OCI-M2 (cell line): ENCODE data around the gene SF3A1.
"Not testable (repeated sequence)": the region's sequence is repeated elsewhere in the genome, so short reads cannot be mapped to it uniquely, and the experiment has no call there.

ENCODE experiments used
- DNase-seq: peaks from one replicate; lab custom pipeline; 2025; ENCODE audit not compliant: unreplicated experiment; lab: John Stamatoyannopoulos, UW

Gene SF3A1

DNA sequence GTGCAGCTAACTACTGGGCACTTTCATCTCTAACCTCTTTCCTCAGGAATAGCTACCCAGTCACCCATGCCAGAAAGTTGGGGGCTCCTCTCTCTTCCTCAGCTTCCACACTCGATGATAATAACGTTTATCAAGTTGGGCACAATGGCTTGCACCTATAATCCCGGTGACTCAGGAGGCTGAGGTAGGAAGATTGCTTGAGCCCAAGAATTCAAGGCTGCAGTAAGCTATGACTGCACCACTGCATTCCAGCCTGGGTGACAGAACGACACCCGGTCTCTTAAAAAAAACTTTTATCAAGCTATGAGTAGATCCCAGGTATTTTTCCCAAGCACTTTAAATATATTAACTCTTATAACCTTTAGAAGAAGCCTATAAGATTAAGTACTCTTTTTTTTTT, 2.0 kb downstream of the SF3A1 start:
- DNase-seq: no peak

DNA sequence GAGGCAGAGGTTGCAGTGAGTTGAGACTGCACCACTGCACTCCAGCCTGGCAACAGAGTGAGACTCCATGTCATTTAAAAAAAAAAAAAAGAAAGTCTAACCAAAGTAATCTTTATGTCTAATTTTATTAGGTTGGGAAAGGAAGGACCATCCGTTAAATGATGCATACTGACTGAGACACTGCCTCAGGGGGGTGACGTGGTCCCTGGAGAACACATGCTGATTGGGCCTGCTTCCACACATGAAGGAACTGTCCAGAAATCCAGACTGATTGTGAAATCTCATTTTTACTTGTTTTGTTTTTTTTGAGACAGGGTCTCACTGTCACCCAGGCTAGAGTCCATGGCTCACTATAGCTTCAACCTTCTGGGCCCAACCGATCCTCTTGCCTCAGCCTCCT, 5.5 kb downstream of the SF3A1 start:
- no peak for DNase-seq

GRCh38 chr22:30348809-30349208, 7.9 kb downstream of the SF3A1 start:
- no peak for DNase-seq

DNA sequence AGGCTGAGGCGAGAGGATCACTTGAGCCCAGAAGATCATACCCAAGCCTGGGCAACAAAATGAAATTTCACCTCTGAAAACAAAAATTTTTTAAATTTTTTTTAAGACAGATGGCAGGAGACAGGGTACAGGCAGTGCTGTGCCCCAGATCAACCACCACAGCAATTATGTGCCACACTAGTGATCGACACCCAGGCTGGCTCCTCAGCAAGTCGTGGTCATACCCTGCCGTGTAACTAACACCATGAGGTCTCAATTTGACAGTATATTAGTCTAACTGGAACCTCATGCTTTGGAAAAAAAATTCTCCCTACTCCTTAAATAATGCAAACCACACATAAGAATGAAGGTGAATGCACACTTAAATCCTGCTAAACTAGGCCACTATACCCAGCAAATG, 8.3 kb downstream of the SF3A1 start:
- DNase-seq: no peak

DNA sequence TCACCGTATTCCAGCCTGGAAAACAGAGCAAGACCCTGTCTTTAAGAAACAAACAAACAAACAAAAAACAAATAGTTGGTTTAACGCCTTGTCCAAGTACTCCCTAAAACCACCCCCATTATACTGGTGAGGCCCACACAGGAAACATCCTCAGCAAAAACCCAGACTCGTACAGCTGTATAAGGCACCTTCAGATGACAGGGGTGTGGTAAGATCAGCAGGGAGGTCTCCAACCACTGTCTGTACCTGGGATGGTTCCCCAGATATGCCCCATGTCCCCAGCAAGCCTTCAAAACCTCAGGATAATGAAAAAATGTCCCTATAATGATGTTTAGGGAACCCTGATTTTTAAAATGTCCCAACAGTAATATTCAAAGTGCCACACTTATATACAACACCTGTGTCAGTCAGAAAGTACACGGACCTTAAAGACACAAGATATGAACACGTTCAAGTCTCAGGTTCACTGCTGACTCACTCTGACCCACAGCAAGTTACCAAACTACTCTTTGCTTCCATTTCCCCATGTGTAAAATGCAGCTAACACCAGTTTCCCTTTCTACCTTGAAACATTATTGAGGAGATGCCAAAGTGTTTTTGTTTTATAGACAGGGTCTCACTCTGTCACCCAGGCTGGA, 9.3 kb downstream of the SF3A1 start:
- DNase-seq: no peak

GRCh38 chr22:30344447-30345200, 12.1 kb downstream of the SF3A1 start:
- no peak for DNase-seq

DNA sequence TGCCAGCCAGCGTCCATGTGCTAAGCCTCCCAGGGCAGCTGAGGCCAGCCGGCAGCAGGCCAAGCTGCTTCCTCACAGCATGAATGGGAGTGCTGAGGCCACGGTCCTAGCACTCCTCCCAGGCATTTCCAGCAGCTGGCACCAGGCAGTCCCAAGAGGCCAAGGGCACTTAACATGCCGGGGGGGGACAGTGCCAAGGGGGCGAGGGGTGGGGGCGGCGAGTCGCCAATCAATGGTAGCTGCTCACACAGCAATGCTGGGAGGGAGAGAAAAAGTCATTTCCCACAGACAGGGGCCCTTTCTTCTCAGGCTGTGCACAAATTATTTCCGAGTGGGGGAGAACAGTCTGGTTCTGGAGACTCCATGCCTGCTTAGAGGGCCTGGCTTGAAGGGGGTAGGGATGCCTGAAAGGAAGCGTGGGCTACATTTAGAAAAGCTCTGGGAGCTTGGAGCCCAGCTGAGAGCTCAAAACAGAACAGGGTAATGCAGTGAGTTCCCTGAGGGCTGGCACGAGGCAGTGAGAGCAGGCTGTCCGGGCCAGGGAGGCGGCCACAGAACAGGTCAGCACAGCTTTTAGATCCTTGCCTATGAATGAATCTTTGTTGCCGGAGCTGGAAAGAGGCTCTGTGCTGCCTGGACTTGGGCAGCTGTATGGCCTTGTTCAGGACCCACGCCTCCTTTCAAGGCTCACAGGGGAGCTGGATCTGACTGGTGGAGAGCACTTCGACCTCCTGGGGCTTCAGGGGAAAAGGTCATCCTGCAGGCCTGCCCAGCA, 15.6 kb downstream of the SF3A1 start:
- DNase-seq: no peak

GRCh38 chr22:30338802-30339201, 17.9 kb downstream of the SF3A1 start:
- DNase-seq: no peak

DNA sequence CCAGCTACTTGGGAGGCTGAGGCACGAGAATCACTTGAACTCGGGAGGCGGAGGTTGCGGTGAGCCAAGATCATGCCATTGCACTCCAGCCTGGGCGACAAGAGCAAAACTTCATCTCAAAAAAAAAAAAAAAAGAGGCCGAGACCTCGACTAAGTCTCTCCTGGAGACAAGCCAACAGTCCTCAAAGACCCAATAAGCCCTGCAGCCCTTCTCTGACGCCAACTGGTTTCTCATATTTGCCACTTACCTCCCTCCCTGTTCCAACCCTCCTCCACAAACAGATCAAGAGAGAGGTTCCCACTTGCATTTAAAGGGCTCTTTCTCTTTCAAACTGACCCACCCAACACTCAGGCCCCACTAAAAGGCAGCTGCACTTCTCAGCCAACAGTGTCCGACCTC, 18.4 kb downstream of the SF3A1 start:
- DNase-seq: not testable (repeated sequence)

DNA sequence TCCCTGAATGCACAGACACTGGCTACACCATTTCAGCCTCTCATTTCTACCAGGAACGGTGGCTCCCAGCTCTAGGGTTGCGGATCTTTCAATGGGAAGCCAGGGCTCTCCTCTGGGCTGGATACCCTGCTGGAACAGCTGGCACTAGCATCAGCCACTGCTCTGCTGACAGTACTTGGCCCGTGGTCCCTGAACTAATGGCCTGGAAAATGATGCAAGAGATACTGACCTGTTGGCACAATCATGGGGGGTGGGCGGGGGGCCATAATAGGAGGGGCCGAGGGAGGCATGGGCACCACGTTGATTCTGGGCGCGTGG, 19.3 kb downstream of the SF3A1 start:
- no peak for DNase-seq

DNA sequence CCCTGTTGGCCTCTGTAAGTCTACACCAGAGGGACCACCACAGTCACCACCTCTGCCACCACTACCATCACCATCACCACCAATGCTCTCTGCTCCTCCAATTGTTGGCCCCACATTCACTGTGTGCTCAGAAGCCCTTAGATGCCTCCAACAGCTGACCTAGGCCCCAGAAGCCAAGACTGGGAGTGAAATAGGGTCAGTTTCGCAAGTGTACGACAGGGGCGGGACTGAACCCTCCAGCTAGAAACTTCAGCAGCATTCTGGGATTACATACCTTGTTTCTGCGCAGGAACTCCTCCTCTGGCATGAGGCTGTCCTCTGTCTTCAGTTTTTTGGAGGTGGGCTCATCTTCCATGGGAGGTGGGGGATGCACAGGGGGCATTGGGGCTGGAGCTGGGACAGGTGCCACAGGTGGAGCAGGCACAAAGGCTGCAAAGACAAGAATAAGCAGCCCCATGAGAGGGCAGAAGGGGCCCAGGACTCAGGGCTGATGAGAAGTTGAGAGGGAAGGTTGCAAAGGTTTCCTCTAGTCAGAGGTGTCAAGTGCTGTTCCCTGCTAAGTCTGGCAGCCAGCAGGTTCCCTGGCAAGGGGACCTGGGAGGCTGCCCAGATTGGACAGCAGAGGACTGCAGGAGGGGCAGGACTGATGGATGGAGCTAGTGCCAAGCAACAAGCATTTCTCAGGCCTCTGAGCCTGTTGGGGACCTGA, 19.8 kb downstream of the SF3A1 start:
- no peak for DNase-seq

- DNase-seq: no peak
Measured at GRCh38 chr22:30335236-30335635, 21.5 kb downstream of the SF3A1 start.

- no peak for DNase-seq
Measured at GRCh38 chr22:30334646-30335045, 22.0 kb downstream of the SF3A1 start.

- DNase-seq: no peak
Measured at GRCh38 chr22:30333707-30334087, 23.0 kb downstream of the SF3A1 start.

DNA sequence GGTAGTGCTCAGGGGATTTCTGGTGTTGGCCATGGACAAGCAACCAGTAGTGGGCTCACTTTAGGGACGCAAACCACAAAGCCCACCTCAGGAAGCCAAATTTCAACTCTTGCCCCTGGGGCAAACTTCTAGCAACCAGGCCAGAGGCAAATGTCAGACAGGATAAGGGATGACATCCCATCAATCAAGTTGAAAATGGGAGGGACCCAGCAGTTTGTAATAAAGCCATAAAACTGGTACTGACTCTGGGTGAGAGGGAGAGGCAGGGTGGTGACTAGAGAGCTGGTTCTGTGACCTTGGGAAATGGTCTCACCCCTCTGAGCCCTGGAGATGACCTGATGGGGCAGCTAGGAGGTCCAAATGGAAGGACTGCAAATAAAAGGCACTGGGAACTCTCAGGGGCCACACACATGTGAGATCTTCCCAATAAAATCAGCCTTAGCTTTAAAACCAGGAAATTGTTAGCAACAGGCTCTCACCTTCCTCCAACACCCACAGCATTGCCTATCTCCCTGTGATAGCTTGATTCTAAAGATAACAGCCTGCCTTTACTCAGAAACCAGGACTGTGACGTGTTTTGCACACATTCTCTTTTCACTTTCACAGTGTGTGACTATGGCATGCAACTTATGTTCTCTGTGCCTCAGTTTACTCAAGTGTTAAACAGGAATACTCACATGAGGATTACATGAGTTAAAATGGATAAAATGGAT, 23.5 kb downstream of the SF3A1 start:
- DNase-seq: no peak

DNA sequence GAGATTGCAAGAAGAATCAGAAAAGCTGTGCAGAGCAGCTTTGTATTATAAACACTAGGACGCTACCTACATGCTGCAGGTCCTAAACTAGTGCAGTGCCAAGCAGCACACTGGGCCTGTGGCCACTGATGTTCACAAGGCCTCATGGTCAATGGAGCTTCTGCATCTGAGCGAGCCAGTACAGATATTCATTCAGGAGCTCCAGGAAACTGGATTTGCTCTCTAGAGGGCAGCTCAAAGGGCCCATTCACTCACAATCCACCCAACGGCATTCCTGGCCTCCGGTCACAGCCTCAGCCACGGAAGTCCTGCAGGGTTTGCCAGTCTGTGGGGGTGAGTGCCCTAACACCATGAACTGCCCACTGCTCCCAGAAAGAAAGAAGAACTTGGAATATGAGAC, 24.1 kb downstream of the SF3A1 start:
- no peak for DNase-seq

DNA sequence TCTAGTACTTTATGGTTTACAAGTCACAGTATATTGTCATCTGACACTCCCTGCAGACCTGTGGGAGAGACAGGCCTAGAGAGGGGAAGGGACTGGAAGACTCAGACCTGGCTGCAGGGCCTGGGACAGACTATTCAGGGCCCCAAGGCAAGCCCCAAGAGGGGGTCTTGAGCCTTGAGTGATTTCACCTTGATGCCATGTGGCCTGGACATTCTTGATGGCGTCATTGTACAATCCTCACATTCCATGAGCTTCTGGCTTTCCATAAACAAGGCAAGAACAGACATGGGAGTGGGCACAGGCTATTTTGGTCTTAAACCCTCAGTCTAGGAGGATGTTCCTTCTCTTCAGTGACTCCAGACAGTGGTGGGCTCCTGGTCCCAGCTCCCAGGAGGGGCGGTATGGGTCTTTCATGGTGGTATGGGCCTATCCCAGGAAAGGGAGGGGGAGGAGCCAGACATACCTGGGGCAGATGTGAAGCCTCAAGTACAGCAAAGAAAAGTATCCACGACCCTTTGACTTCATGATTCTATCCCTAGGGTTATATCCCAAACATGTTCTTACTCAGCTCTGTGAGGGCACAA, 28.1 kb downstream of the SF3A1 start:
- no peak for DNase-seq

DNA sequence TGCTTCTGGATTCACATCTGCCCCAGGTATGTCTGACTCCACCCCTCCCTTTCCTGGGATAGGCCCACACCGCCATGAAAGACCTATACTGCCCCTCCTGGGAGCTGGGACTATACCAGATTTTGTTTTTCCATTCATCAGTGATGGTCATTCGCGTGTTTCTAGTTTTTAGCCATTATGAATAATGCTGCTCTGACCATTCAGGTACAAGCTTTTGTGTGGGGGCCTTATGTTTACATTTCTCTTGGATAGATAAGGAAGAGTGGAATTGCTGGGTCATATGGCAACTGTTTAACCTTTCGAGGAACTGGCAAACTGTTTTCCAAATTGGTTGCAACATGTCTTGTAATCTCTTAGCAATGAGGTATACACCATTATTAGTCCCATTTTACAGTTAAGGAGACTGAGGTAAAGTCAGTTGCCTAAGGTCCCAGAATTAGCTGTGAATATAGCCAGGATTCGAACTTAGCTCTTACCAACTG, 28.8 kb downstream of the SF3A1 start:
- no peak for DNase-seq

DNA sequence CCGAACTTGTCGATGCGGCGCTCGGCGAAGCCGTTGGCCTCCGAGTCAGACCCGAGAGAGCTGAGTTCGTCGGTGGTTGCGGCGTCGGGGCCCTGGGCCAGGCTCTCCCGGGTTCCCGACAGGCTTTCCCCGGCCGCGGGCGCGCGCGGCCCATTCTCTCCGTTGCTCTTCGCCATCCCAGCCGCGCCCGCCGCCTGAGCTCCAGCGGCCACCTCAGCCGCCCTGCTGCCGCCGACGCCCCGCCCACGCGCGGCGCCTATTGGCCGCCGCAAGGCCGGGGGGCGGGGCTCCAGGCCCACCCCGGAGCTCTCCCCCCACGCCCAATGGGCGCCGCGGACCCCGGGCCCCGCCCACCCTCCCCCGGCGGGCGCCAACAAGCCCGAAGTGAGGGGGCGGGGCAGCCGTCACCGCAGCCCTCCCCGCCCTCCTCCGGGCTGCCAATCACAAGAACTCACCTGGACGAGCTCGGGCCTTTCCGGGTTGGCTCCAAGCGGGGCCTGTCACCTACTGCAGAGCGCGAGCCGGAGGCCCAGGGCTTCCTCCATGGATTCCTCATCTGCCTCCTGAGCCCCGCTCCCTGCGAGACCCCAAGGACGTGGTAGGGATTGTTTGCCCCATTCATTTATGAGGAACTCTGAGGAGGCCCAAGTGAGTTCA, 29.9 kb downstream of the SF3A1 start, which contains the start of gene TBC1D10A:
TSS of gene TBC1D10A (minus strand) at position 236 of the 657 bp plus-strand sequence. CDS start at position 176, 60 bp downstream.
- DNase-seq: no peak

DNA sequence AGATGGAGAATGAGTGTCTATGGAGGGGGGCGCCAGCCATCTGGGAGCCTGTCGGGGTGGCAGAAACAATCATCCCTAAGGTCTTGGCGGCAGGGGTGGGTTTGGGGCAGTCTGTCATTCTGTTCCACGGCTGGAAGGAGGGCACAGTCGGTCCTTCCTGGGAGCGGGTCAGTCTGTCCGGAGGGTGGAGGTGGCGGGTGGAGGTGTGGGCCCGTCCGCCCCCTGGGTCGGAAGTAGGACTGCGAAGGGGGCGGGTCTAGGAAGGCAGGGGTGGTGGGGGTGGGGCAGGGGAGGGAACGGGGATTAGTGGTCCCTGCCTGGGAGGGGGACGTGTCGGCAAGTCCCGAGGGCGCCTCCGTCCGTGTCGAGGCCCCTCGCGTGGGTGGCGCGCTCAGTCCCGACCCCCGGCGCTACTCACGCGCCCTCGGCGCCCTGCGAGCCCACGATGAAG, 30.4 kb downstream of the SF3A1 start:
- no peak for DNase-seq
